NCI-H345 treated with DMSO at 0.1 percent for 48 hours (cell line): ENCODE results near the gene CAB39.

ENCODE experiments used
- DNase-seq: peaks from one replicate; lab custom pipeline; 2025; ENCODE audit not compliant: unreplicated experiment; lab: John Stamatoyannopoulos, UW

CAB39 gene

GRCh38 chr2:230850358-230850658 is 137.7 kb downstream of the CAB39 start:
- DNase-seq = no peak

- DNase-seq = no peak
These were observed 139.5 kb downstream of the CAB39 start for GRCh38 chr2:230852113-230852512.

- DNase-seq = no peak
These were observed 149.1 kb downstream of the CAB39 start for GRCh38 chr2:230861552-230862255.

- DNase-seq = no peak
These were observed 149.7 kb downstream of the CAB39 start for GRCh38 chr2:230862292-230862691.

DNA sequence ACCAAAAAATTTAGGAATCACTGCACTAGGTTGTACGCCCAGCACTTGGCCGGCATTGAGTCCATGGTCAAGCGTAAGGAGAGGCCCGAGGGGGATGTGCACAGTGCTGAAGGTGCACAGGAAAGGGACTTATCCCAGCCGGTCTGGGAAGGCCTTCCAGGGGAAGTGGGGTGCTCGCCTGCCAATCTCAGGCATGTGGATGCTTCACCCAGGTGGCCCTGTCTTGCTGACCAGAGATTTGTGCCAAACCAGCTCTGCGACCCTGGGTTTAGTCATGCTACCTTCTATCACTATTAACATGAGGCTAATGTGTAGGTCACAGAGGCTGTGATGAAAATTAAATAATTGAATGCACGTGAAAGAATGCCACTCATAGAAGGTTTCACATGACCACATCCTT is 150.4 kb downstream of the CAB39 start:
- DNase-seq = no peak

DNA sequence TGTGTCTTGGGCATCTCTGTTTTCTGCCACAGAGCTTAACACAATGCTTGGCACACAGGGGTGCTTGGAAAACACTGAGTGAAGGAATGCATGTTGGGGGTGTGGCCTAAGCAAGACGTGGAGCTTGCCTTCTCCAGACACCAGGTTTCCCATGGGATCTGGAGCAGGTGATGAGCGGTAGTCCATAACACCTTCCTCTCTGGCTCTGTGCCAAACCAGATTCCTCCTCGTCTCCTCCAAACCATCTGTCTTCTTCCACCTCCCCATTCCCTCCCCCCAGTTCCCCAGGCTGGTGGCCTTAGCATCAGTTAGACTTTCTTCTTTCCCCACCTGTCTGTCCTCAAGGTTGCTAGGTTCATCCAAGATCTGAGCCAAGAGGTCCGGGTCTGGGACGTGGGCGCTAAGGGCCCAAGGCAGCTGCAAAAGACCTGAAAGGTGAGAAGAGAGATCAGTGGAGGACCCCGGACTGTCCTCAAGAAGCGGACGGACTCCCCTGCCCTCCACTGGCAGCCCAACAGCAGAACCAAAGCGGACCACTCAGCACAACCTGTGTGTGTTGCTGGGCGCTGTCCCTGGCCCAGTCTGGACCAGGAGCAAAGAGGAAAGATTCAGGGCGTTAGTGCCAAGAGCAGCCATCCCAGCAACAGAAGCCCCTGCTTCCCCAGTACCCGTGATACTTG is 150.9 kb downstream of the CAB39 start:
- no peak for DNase-seq

GRCh38 chr2:230864122-230864604 is 151.5 kb downstream of the CAB39 start:
- no peak for DNase-seq

DNA sequence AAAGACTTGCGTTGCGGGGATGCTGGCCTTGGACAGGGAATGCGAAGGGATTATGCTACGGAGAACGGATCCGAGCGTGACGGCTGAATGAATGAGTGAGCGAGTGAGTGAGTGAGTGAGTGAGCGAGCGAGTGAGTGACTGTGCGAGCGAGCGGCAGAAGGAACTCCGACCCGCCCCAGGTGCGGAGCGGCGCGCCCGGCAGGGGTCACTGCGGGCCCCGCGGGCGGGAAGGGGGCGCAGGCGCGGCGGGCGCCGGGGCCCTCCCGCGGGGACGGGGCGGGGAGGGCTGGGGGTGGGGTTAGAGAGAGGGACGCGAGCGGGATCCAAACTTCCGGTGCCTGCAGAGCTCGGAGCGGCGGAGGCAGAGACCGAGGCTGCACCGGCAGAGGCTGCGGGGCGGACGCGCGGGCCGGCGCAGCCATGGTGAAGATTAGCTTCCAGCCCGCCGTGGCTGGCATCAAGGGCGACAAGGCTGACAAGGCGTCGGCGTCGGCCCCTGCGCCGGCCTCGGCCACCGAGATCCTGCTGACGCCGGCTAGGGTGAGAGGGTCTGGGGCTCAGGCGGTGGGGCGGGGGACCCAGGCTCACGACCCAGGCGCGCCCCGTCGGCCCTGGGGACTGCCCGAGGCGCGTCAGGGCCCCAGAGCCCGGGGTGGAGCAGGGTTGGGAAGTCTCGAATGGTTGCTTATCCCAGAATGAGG is 152.1 kb downstream of the CAB39 start, which contains the start of gene ITM2C:
Gene ITM2C, plus strand, starts transcription at position 338 of the 702 bp plus-strand sequence. Its CDS starts 84 bp downstream, at position 422.
- peak; percentile 23 for DNase-seq

DNA sequence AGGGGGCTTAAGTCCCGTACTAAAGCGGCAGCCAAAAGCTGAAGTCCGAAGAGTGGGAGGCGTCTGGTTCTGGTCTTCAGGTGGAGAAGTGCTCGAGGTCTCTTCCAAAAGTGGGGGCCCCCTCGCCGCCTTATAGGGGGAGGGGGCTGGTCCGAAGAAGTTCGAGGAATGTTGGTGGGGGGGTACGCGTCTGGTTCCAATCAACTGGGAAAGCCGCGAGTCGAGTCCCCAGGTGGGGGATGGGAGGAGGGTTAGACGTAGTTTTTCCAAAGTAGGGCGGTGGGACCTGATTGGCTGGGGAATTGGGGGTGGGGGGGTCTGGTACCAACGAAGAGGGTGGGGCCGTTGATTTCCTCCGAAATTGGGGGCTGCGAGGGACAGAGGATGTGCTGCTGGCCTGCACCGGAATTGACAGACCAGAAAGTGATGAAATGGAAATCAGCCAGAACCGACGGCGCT is 152.7 kb downstream of the CAB39 start:
- DNase-seq = no peak

DNA sequence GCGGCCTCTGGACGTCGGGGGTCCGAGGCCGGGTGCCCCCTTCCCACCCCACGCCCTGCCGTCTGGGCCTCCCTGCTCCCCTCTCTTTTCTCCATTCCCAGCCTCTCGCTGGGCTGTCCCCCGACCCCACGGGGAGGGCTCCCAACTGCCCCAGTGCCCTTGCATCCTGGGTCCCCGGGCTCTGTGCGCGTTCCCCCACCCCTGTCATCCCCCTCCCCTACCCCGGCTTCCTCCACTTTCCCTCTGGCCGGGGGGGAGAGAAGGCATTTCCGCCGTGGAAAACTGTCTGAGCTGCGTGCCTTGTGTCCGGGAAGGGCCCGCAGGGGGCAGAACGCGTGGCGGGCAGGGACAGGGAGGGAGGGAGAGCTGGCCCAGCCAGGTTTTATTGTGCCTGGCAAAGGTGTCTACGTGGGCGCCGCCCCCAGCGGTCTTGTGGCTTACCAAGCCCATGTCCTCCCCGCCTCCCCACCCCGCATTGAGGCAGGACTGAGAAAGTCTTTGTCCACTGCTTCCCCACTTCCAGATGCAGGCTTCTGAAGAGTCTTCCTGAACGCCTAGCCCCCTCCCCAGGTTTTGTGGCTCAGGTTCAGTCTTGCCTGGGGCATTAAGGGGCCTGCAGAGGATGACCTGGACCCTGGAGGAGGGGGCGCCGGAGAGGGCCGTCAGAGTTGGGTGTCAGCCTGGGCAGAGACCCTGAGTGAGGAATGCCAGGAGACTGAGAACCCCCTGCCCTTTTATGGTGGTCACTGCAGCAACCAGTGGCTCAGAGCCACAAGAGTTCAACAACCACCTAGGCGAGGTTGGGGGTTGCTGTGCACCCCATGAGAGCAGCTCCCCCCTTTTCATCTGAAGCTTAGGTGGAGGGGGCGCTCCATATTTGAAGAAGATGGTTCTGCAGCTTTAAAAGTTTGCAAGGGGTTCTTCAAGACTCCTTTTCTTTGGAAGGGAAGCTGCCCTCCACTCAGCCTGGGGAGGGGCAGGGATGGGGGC is 153.4 kb downstream of the CAB39 start:
- no peak for DNase-seq

DNA sequence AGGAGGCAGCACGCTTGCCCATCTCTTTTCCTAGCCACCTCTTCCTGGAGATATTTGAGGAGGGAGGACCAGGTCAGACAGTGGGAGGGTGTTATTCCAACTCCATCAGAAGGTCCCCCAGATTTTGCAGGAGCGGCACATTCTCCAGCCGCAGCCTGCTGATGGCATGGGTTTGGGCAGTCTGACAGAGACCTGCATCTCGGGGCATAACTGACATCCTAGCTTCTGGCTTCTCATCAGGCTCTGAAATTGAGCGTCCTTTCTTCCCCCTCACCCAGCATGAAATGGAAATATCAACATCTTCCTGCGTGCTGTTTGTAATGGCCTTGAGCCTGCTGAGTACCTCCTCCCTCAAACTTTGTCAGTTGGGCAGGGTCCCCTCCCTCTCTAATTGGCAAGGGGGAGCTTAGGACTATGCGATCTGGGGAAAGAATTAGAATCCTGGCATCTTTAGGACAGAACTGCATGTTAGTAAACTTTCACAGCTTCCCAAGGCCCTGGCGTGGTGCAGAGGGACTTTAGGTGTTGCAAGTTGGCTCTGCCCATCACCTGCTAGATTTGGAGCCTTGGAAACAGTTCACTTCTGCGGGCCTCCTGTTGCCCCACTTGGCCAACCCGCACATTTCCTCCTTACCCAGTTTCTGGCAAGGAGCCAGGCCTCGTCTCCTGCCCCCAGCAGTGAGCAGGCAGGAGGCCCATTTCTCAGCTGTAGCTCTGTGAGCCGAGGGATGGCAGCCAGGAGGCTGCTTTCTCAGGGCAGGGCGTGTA is 154.3 kb downstream of the CAB39 start:
- DNase-seq = peak; percentile 78

- peak; percentile 36 for DNase-seq
These were observed 155.7 kb downstream of the CAB39 start for GRCh38 chr2:230868161-230868946.

DNA sequence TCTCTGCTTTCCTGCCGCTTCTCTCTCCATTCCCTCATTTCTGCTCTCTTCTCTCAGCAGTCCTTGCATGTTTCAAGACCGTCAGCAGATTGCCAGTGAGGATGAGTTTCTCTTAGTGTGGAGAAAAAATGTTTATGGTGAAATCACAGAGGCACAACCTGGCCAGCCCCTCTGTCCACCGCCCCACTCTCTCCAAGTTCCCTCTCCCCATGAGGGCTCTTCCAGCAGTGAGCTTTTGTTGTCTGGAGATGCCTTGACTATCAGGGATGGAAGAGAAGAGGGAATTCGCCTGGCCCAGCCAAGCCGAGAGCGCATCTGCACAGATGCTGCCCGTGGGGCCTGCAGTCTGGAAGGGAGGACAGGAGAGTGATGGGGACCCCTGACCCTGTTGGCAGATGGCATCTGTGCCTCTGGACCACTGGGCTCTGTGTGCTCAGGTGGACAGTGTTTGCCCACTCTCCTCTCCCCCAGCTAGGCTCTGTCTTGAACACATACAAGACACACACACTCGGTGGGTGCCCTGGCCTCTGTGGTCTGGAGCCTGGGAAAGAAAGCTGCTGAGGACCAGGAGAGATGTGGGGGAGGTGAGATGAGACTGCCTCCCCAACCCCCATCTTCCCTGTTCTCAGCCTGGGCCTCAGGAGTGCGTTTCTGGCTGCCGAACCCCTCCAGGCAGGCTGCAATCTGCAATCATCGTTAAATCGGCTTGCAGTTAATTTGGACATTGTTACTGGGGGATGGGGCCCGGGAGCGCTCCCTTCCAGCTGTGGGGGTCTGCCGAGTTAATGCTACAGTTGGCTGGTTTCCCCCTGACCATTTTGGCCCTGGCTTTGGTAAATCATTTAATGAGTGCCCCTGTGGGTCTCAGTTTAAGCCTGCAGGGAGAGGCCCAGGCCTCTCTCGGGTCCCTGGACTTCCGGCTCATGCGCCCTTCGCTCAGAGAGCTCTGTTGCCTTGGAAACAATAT is 156.6 kb downstream of the CAB39 start:
- DNase-seq = no peak

DNA sequence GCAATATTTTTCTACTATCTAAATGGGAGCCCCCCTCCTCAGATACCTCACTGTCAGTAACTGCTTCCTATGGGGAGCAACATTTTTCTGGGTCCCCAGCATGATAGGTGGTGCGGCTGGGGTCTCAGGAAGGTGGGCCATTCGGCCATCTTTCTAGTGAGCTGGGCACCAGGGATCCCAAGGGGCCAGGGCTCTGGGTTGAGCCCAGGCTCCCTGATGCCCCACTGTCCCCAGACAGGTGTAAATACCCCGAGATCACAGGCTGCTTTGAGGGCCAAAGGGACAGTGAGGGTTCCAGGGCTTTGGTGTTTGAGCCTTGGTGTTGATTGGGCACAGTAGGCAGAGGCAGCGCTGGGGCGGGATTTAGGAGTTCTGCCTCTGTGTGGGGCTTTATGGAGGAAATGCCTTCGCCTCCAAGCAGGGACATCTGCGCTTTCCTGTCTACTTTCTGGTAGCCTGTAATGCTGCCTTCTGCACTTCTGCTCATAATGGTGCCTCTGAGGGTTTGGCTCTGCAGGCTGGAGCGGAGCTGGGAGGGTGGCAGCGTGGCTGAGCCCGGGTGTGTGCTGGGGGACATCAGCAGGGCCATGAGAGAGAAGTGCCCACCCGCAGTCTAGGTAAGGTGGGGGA is 157.4 kb downstream of the CAB39 start:
- no peak for DNase-seq
